CMK (cell line): ENCODE measurements around the gene KDM2A.

Source experiments
- DNase-seq: peaks from one replicate; pipeline ENCODE4 v3.0.0-alpha.2; 2010; ENCODE audit warnings: low read depth

Gene KDM2A

GRCh38 chr11:67261946-67262681 lies 143.1 kb downstream of the KDM2A start:
- no peak for DNase-seq

GRCh38 chr11:67262731-67263675 lies 143.9 kb downstream of the KDM2A start:
- peak; percentile 97 for DNase-seq

GRCh38 chr11:67264260-67264659 lies 145.2 kb downstream of the KDM2A start:
- no peak for DNase-seq

- no peak for DNase-seq
Observed at GRCh38 chr11:67264877-67265632, 146.0 kb downstream of the KDM2A start.

- DNase-seq = peak; percentile 58
Observed at GRCh38 chr11:67265633-67266448, 146.8 kb downstream of the KDM2A start.

- no peak for DNase-seq
Observed at GRCh38 chr11:67266449-67267187, 147.6 kb downstream of the KDM2A start, which contains the start of gene GRK2. Gene GRK2 (plus strand): TSS chr11:67266473. CDS start chr11:67266700, 227 bp downstream.

GRCh38 chr11:67267188-67268080 lies 148.4 kb downstream of the KDM2A start:
- DNase-seq = no peak

- no peak for DNase-seq
Observed at GRCh38 chr11:67268081-67268961, 149.3 kb downstream of the KDM2A start.

GRCh38 chr11:67268962-67269268 lies 149.9 kb downstream of the KDM2A start:
- DNase-seq = no peak

GRCh38 chr11:67269401-67270255 lies 150.6 kb downstream of the KDM2A start:
- DNase-seq = no peak

GRCh38 chr11:67270256-67271204 lies 151.5 kb downstream of the KDM2A start:
- DNase-seq = peak; percentile 87

- DNase-seq = no peak
Observed at GRCh38 chr11:67271205-67271540, 152.1 kb downstream of the KDM2A start.

GRCh38 chr11:67271541-67272284 lies 152.7 kb downstream of the KDM2A start:
- no peak for DNase-seq

GRCh38 chr11:67272327-67273259 lies 153.5 kb downstream of the KDM2A start:
- no peak for DNase-seq
